ENCODE data around the gene PROZ.
A peak's percentile ranks its signal among the peaks of the same experiment; 100 is the strongest.
"Not testable (repeated sequence)": the region's sequence is repeated elsewhere in the genome, so short reads cannot be mapped to it uniquely, and the experiment has no call there.

PROZ gene

GRCh38 chr13:113155201-113155600, 3.2 kb upstream of the PROZ start:
- no peak for DNase-seq (ENCODE audit: low spot score)

GRCh38 chr13:113155982-113156655, 2.3 kb upstream of the PROZ start:
- DNase-seq (ENCODE audit: low spot score), result no peak

DNA sequence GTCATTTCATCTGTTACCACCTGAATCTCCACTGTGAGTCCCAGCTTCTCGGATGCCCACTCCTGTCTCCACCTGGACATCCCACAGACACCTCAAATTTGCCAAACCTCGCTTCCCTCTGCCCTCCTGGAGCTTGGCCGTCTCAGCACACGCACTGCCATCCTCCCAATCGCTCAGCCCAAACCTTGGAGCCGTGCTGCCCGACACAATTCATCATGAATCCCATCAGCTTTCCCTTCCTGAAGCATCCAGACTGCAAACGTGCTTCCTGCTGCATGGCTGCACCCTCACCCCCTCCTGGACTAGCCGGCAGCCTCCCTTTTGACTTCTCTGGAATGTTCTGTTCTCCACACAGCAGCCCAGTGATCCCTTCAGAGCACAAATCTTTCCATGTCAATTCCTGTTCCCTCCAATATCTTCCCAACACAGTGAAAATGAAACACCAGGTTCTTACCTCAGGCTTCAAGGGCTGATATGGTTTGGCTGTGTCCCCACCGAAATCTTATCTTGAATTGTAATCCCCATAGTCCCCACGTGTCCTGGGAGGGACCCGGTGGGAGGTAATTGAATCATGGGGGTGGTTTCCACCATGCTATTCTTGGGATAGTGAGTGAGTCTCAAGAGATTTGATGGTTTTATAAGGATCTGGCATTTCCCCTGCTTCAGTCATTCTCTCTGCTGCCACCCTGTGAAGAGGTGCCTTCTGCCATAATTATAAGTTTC, 1.1 kb upstream of the PROZ start:
- DNase-seq (ENCODE audit: low spot score), result no peak

- DNase-seq (ENCODE audit: low spot score), result no peak
These were observed 498 bp downstream of the PROZ start for GRCh38 chr13:113158946-113159345.

DNA sequence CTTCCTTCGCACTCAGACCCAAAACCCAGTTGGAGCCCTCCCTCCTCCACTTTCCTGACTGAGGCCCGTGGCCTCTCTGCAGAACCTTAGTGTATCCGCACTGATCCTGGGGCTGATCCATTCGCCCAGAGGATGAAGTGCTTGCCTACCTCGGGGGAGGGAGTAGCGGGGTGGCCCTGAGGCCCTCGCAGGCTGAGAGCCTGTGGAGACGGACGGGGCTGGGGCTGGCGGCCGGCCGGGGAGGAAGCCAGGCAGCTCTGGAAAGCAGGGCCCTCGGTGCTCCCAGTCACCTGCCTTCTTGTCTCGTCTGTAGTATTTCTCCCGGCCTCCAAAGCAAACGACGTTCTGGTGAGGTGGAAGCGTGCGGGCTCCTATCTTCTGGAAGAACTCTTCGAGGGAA, 1.3 kb downstream of the PROZ start:
- DNase-seq (ENCODE audit: low spot score), result no peak

DNA sequence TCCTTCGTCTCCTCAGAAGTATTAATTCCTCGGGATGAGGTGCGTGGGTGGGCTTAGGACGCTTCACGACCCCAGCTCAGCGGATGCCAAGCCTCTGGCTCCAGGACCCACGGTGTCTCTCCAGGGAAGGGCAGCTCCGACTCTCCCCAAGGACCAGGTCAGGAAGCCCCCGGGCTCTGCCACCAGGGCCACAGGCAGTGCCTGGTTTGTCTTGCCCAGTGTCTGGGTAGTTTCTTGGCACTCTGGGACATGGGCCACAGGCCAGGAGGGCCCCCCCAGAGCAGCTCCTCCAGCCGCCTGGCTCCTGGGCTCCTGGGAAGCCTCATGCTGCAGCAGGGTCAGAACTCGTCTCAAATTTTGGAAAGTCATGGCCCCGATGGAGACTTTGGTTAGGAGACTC, 2.5 kb downstream of the PROZ start:
- DNase-seq (ENCODE audit: low spot score), result no peak

DNA sequence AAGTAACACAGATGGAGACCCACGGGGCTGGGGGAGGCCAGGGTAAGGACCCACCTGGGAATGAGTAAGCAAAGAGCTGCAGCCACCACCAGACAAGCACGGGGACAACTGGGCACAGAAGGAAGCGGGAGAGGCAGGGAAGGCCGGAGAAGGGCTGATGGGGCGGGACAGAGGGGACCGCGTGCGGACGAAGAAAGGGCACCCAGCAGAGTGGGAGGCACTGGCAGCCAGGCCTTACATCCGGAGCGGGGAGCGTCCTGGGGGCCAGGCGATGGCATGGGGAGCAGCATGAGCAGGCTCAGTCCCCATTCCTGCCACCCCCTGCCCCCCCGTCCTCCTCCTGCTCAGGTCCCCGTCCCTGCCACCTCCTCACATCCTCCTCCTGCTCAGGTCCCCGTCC, 3.0 kb downstream of the PROZ start:
- DNase-seq (ENCODE audit: low spot score), result no peak

DNA sequence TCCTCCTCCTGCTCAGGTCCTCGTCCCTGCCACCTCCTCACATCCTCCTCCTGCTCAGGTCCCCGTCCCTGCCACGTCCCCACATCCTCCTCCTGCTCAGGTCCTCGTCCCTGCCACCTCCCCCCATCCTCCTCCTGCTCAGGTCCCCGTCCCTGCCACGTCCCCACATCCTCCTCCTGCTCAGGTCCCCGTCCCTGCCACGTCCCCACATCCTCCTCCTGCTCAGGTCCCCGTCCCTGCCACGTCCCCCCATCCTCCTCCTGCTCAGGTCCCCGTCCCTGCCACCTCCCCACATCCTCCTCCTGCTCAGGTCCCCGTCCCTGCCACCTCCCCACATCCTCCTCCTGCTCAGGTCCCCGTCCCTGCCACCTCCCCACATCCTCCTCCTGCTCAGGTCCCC, 3.5 kb downstream of the PROZ start:
- not testable (repeated sequence) for DNase-seq (ENCODE audit: low spot score)

DNA sequence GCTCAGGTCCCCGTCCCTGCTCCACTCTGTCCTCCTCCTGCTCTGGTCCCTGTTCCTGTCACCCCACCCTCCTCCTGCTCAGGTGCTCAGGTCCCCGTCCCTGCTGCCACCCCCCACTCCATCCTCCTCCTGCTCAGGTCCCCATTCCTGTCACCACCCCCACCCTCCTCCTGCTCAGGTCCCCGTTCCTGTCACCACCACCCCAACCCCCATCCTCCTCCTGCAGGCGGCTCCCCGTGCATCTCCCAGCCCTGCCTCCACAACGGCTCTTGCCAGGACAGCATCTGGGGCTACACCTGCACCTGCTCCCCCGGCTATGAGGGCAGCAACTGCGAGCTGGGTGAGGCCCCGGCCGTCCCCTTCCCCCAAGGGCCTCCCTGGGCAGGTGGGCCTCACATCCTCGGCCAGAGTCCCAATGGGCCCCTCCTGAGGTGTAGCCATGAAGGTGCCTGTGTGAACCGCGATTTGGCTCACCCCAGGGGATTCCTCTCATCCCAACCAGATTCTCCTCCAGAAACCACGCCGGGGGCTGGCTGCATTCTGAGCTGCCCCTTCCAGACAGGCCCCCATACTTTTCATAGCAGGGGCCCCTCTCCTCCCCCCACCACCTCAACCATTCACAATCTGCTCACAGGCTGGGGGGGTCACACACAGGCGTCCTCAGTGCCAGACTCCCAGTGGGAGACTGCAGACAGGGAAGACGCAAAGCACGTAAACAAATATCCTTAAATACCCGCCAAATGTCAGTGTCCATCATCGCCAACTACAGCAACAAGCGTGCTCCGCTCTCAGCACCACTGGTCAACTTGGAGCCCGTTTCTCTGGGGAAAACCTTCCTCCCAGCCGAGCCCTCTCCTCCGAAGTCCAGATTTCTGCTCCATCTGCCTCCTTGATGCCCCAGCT, 4.6 kb downstream of the PROZ start:
- no peak for DNase-seq (ENCODE audit: low spot score)

DNA sequence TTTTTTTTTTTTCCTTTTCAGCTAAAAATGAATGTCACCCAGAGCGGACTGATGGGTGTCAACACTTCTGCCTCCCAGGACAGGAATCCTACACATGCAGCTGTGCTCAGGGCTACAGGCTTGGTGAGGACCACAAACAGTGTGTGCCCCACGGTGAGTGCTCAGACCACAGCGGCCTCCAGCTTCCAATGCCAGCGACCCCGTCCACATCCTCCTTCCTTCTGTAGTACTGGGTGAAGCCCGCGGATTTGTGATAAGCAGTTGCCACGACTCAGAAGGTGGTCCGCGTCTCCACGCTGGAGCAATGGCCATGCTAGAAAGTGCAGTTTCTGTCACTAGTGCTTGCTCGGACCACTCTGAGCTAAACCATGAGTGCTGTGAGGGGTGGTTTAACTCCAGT, 6.0 kb downstream of the PROZ start:
- DNase-seq (ENCODE audit: low spot score), result no peak

GRCh38 chr13:113166266-113166665, 7.8 kb downstream of the PROZ start:
- no peak for DNase-seq (ENCODE audit: low spot score)

- no peak for DNase-seq (ENCODE audit: low spot score)
These were observed 8.2 kb downstream of the PROZ start for GRCh38 chr13:113166681-113167080.

DNA sequence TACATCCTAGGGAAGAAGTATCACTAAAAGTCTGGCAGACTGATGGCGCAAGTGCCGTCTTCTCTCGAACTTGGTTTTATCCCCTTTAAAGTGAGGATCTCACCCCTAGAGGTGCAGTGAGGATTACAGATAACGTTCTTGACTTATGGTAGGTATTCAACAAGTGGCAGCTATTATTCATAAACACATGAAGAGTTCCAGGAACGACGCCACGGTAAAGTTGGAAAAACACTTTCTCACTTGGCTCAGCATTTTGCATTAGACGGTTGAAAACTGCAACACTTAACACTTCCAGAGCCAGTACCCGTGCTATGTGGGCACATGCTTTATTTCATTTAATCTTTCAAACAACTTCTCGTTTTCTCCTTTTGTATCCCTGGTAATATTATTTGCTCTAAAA, 8.7 kb downstream of the PROZ start:
- DNase-seq (ENCODE audit: low spot score), result no peak

GRCh38 chr13:113167575-113167974, 9.1 kb downstream of the PROZ start:
- DNase-seq (ENCODE audit: low spot score), result no peak

- no peak for DNase-seq (ENCODE audit: low spot score)
These were observed 9.8 kb downstream of the PROZ start for GRCh38 chr13:113168211-113168610.

DNA sequence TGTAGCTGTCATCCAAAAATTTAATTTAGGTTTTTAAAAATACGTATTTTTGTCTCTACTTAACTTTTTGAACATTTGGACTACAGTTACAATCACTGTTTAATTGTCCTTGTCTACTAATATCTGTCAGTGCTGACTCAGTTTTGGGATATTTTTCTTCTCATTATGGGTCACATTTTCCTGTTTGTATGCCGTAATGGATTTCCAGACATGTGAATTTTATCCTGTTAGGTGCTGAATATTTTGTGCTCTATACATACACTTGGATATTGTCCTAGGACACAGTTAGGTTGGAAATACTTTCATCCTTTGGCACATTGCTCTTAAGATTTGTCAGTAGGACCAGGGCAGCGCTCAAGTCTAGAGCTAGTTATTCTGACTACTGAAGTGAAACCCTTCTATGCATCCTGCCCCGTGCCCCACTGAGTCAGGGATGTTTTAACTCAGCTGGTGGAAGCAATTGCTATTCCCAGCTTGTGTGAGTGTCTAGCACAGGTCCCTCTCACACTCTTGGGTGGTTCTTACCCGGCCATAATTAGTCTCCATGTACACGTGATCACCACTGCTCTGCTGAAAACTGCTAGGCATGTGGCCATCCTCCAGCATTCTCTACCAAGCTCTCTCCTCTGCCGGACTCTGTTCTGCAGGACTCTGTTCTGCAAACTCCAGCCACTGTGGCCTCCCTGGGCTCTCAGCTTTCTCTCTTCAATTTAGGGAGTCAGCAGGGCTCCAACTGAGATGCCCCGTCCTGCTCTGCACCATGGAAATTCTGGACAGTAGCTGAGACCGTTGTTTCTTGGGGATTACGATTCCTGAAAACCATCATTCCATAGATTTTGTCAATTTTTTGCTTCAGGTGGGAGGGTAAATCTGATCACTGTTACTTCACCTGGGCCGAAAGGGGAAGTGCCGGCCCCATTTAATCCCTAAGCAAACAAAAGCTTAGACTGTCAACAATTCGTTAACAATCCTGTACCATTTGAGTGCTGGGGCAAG, 11.1 kb downstream of the PROZ start:
- DNase-seq (ENCODE audit: low spot score), result no peak

GRCh38 chr13:113170511-113170910, 12.1 kb downstream of the PROZ start:
- no peak for DNase-seq (ENCODE audit: low spot score)

- no peak for DNase-seq (ENCODE audit: low spot score)
These were observed 13.0 kb downstream of the PROZ start for GRCh38 chr13:113171250-113172125.

DNA sequence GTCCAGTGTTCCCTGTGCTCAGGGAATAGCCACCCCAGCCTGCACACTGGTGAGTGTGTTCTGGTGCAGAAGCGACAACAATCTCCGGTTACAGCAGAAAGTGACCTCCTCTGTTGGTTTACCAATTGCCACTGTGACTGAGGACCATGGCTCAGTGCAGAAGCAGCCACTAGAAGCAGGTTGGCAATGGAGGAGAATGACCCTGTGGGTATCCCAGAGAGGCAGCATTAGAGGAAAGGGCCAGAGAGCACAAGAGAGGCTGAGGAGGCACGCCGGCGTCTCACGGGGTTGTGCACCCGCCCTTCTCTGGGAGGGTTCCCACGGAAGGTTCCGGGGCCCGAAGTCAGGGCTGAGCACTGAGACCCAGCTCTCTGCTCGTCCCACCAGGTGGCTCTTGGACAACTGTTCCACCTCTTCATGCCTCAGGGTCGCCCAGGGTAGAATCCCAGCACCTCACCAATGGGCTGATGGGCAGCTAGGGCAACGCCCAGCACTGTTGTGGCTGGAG, 14.0 kb downstream of the PROZ start:
- no peak for DNase-seq (ENCODE audit: low spot score)

GRCh38 chr13:113176280-113176679, 17.8 kb downstream of the PROZ start:
- DNase-seq (ENCODE audit: low spot score), result peak; percentile 73
